SH-SY5Y (cell line): ENCODE results near the gene COG7.

Experiments
- GATA2 ChIP-seq: IDR thresholded peaks from 2 replicates; pipeline ENCODE4 v1.6.1; 2011; ENCODE audit warnings: mild to moderate bottlenecking, low read depth, low read length
- GATA3 ChIP-seq: IDR thresholded peaks from 2 replicates; pipeline ENCODE4 v1.6.1; 2011; ENCODE audit warnings: low read depth, mild to moderate bottlenecking, low read length, moderate library complexity

GRCh38 chr16:23382279-23382678 lies 70.7 kb downstream of the COG7 start:
- no peak for TF ChIP-seq GATA3
- TF ChIP-seq GATA2: no peak
